Endothelial cell of umbilical vein (primary cell): ENCODE measurements around the gene SAMD4A. TPM values are rescaled to one million over a fixed set of nuclear protein-coding genes. Genes with fewer than 3 reads are reported as not detected.

Experiments
- BruUV-seq: library from RNA; stranded (reverse); fragments of 400-500 nt; replicated peaks from 2 replicates; lab custom pipeline; 2021; lab: Mats Ljungman, UMichigan
- CTCF ChIA-PET: fragments of 300-600, 350-600 bp; sonication (Branson Sonifier 250); formaldehyde crosslinking; loops from one replicate; lab custom pipeline; 2021; ENCODE audit warnings: antibody characterized with exemption, inconsistent platforms; lab: Charles Lee
- POLR2A ChIA-PET: fragments of 300-600, 350-600 bp; sonication (Branson Sonifier 250); formaldehyde crosslinking; loops from one replicate; lab custom pipeline; 2021; ENCODE audit warnings: antibody characterized with exemption, inconsistent platforms; lab: Charles Lee
- DNase-seq: peaks from one replicate; pipeline ENCODE4 v3.0.0-alpha.2; 2011; ENCODE audit warnings: low read depth, low spot score
- FAIRE-seq: peaks from 2 replicates; lab custom pipeline; 2011; peaks lifted over from hg19 to GRCh38; lab: Jason Lieb, UNC
- H2AFZ ChIP-seq: 2 replicates; pipeline ENCODE4 v1.6.0; 2012; ENCODE audit warnings: low read depth, low read length, control low read depth, inconsistent platforms
- H3K27ac ChIP-seq: 2 replicates; pipeline ENCODE4 v1.5.1; 2011; ENCODE audit warnings: low read depth, mild to moderate bottlenecking, control low read depth, low read length, moderate library complexity; ENCODE audit not compliant: insufficient read depth
- H3K27me3 ChIP-seq, 2 experiments: 2 replicates each; pipeline versions ENCODE4 v1.6.0 to v1.6.1; 2011; ENCODE audit warnings: low read length in 2 of 2, mixed read lengths in 1 of 2; ENCODE audit not compliant: control insufficient read depth in 2 of 2, insufficient read depth in 2 of 2
- H3K36me3 ChIP-seq, 2 experiments: 2 replicates in 1 of 2; 3 replicates in 1 of 2; pipeline ENCODE4 v1.5.1; 2011; ENCODE audit warnings: low read length in 2 of 2, mild to moderate bottlenecking in 1 of 2, moderate library complexity in 1 of 2; ENCODE audit not compliant: control insufficient read depth in 2 of 2, insufficient read depth in 2 of 2; ENCODE audit errors: extremely low read depth in 1 of 2
- H3K4me1 ChIP-seq: 3 replicates; pipeline ENCODE4 v1.5.1; 2011; ENCODE audit warnings: mild to moderate bottlenecking, low read length; ENCODE audit not compliant: control insufficient read depth, insufficient read depth; ENCODE audit errors: extremely low read depth
- H3K4me2 ChIP-seq: 2 replicates; pipeline ENCODE4 v1.6.1; 2011; ENCODE audit warnings: low read length, control low read depth, mixed read lengths; ENCODE audit not compliant: insufficient read depth
- H3K4me3 ChIP-seq, 3 experiments: fragments of 200-600 bp in 1 of 3; sonication (generic), shearing (Covaris generic) in 1 of 3; replicated peaks in 1 of 3; 2 replicates each; pipeline ENCODE4 v1.5.1; 2011 to 2016; ENCODE audit warnings: control low read depth in 3 of 3, low read length in 3 of 3, mild to moderate bottlenecking in 2 of 3, inconsistent platforms in 1 of 3, low read depth in 1 of 3, moderate library complexity in 1 of 3; ENCODE audit not compliant: insufficient read depth in 1 of 3
- H3K79me2 ChIP-seq: 2 replicates; pipeline ENCODE4 v1.6.0; 2012; ENCODE audit warnings: low read length, inconsistent platforms; ENCODE audit not compliant: control insufficient read depth, insufficient read depth
- H3K9ac ChIP-seq: replicated peaks from 2 replicates; pipeline ENCODE3; 2011; ENCODE audit warnings: low read length, control low read depth; ENCODE audit not compliant: insufficient read depth; ENCODE audit errors: extremely low read depth
- H3K9me1 ChIP-seq: replicated peaks from 3 replicates; pipeline ENCODE4 v1.6.0; 2011; ENCODE audit warnings: mild to moderate bottlenecking, low read length; ENCODE audit not compliant: control insufficient read depth, insufficient read depth; ENCODE audit errors: extremely low read depth
- H3K9me3 ChIP-seq: replicated peaks from 2 replicates; pipeline ENCODE4 v1.5.1; 2012; ENCODE audit warnings: low read length, inconsistent platforms; ENCODE audit not compliant: control insufficient read depth, insufficient read depth
- H4K20me1 ChIP-seq: replicated peaks from 2 replicates; pipeline ENCODE3; 2011; ENCODE audit warnings: mild to moderate bottlenecking, low read length; ENCODE audit not compliant: control insufficient read depth, insufficient read depth; ENCODE audit errors: extremely low read depth
- CTCF ChIP-seq, 2 donors: IDR thresholded peaks; 1 replicate in 1 of 2; 2 replicates in 1 of 2; pipeline ENCODE4 v1.5.1; 2011; ENCODE audit warnings: low read length in 2 of 2, mild to moderate bottlenecking in 2 of 2, moderate library complexity in 2 of 2, control low read depth in 1 of 2, inconsistent platforms in 1 of 2, low read depth in 1 of 2; ENCODE audit not compliant: insufficient read depth in 1 of 2; ENCODE audit errors: extremely low read depth in 1 of 2
- EZH2 ChIP-seq: IDR thresholded peaks from 2 replicates; pipeline ENCODE4 v1.6.1; 2012; ENCODE audit warnings: borderline replicate concordance, low read depth, mild to moderate bottlenecking, moderate library complexity, low read length, inconsistent platforms; ENCODE audit not compliant: severe bottlenecking
- FOS ChIP-seq: IDR thresholded peaks from 2 replicates; pipeline ENCODE4 v1.6.1; 2011; ENCODE audit warnings: mild to moderate bottlenecking, low read length, moderate library complexity, borderline replicate concordance; ENCODE audit not compliant: insufficient read depth
- GATA2 ChIP-seq: IDR thresholded peaks from 2 replicates; pipeline ENCODE4 v1.7.0; 2011; ENCODE audit warnings: low read depth, mild to moderate bottlenecking, moderate library complexity, mixed read lengths, low read length; ENCODE audit not compliant: insufficient read length, insufficient read depth
- JUN ChIP-seq: IDR thresholded peaks from 2 replicates; pipeline ENCODE4 v1.6.1; 2011; ENCODE audit warnings: borderline replicate concordance, low read depth; ENCODE audit not compliant: insufficient read length, insufficient read depth
- MAX ChIP-seq: IDR thresholded peaks from 2 replicates; pipeline ENCODE4 v1.6.1; 2011; ENCODE audit not compliant: insufficient read depth, insufficient read length
- MYC ChIP-seq: IDR thresholded peaks from one replicate; pipeline ENCODE4 v1.6.1; 2011; ENCODE audit warnings: mild to moderate bottlenecking, low read depth, low read length
- POLR2A ChIP-seq: IDR thresholded peaks from 2 replicates; pipeline ENCODE4 v1.6.1; 2012; ENCODE audit warnings: low read depth, mild to moderate bottlenecking, control low read depth, low read length
- POLR2AphosphoS5 ChIP-seq: IDR thresholded peaks from 2 replicates; pipeline ENCODE4 v1.6.1; 2012; ENCODE audit warnings: low read depth, mild to moderate bottlenecking, control low read depth, low read length, moderate library complexity; ENCODE audit not compliant: insufficient read depth
- dilution Hi-C: fragments of 300-500 bp; cut with MboI; formaldehyde crosslinking; loops from one replicate; pipeline ENCODE4 v1.15.0; 2019; ENCODE audit warnings: low sequenced_read_pairs; ENCODE audit not compliant: extremely low pct_ligation_motif_present
- intact Hi-C: fragments of 100-400 bp; cut with micrococcal nuclease; formaldehyde crosslinking; loops from one replicate; pipeline ENCODE4 v1.10.0; 2022
- polyA plus RNA-seq, 4 experiments: library from polyadenylated mRNA; depleted of rRNA in 3 of 4; stranded (reverse) in 3 of 4; unstranded in 1 of 4; fragments of >200 nt; gene quantifications; 2 replicates each; pipeline versions ENCODE4 v1.2.1 to v1.2.3, GENCODE V29; 2011 to 2012; ENCODE audit warnings: missing spikeins in 1 of 4
- total RNA-seq: library from RNA; stranded (reverse); gene quantifications from 2 replicates; pipeline ENCODE4 v1.2.3, GENCODE V29; 2021

Gene SAMD4A
- total and polyA plus RNA-seq, 2 donors (not counting 3 experiments of a cell fraction or from before 2014, with no cell fraction given): 37.7 to 95.3 TPM

- FAIRE-seq: no peak
- no peak for TF ChIP-seq POLR2A
- TF ChIP-seq POLR2AphosphoS5: no peak
- no peak for TF ChIP-seq MAX
- no peak for TF ChIP-seq CTCF (IDR thresholded peaks at IDR 0.05; ENCODE audit: extremely low read depth in 1 of 2, insufficient read depth in 1 of 2, low read depth in 1 of 2, low read length in 2 of 2)
- TF ChIP-seq FOS: no peak
- TF ChIP-seq GATA2: no peak
- TF ChIP-seq MYC: no peak
- no peak for TF ChIP-seq JUN
- no peak for TF ChIP-seq EZH2
- dilution Hi-C loops: no loop called here
- Histone ChIP-seq H3K4me2 (no peak overlapping the region), H3K79me2 (no peaks in the 10 kb centered on the region), H3K9me1 (no peaks in the 10 kb centered on the region), H3K4me3 (no peak overlapping the region), H3K27me3 (no peaks in the 10 kb centered on the region), H3K4me1 (no peaks in the 10 kb centered on the region), H3K9me3 (no peaks in the 10 kb centered on the region), H3K27ac (no peak overlapping the region), H3K36me3 (peaks cover 17 to 58% of the 10 kb centered on the region in 2 experiments), H3K9ac (no peak overlapping the region), H4K20me1 (no peaks in the 10 kb centered on the region), H2AFZ (no peak overlapping the region)
- DNase-seq: no peak
- intact Hi-C loops: no loop called here
- POLR2A ChIA-PET: no interaction called here
- BruUV-seq: no TSS peak
- CTCF ChIA-PET: interaction anchor here (1.4 kb wide), 1 partner anchor 223 kb away, joined by 4 read pairs; no protein-coding TSS in a partner anchor
These were observed 220.3 kb downstream of the SAMD4A start for GRCh38 chr14:54787261-54787660.
